ENCODE data around the gene ATP5ME. TPM values are rescaled to one million over a fixed set of nuclear protein-coding genes. Genes with fewer than 3 reads are reported as not detected.
"Not testable (repeated sequence)": the region's sequence is repeated elsewhere in the genome, so short reads cannot be mapped to it uniquely, and the experiment has no call there.

Gene ATP5ME
- total RNA-seq, 1 experiment from 2014 or later = 425 TPM

GRCh38 chr4:706834-707598 lies 32.9 kb upstream of the ATP5ME start:
- H3K9ac ChIP-seq (ENCODE audit: extremely low read depth, insufficient read length, low read length) = no peak overlapping the region
- H3K23me2 ChIP-seq (ENCODE audit: insufficient read length, low read depth, low read length, poor library complexity, severe bottlenecking) = no peaks in the 10 kb centered on the region

GRCh38 chr4:706083-706633 lies 32.1 kb upstream of the ATP5ME start:
- not testable (repeated sequence) for H2AK5ac ChIP-seq (ENCODE audit: insufficient read length, low read length); H3K9me3 Mint-ChIP-seq; DNase-seq; H2BK15ac ChIP-seq (ENCODE audit: low read depth, low read length); H2BK5ac ChIP-seq (ENCODE audit: insufficient read length, low read length); H3K23ac ChIP-seq (ENCODE audit: insufficient read length, low read depth, low read length); H2BK12ac ChIP-seq (ENCODE audit: insufficient read length, low read depth, low read length); H3K4me1 Mint-ChIP-seq; H3T11ph ChIP-seq (ENCODE audit: low read length); H4K91ac ChIP-seq (ENCODE audit: insufficient read length, low read depth, low read length); H4K8ac ChIP-seq (replicated peaks; ENCODE audit: insufficient read length, low read depth, low read length); H3K27me3 ChIP-seq (ENCODE audit: insufficient read depth, low read length); H4K20me1 ChIP-seq (ENCODE audit: control insufficient read depth, insufficient read depth, insufficient read length); H3K56ac ChIP-seq (ENCODE audit: insufficient read length, low read depth, low read length); H3K23me2 ChIP-seq (ENCODE audit: insufficient read length, low read depth, low read length, poor library complexity, severe bottlenecking); H3K4ac ChIP-seq (ENCODE audit: low read depth, low read length); H3K9me3 ChIP-seq (ENCODE audit: control insufficient read depth, low read depth, low read length); H2BK120ac ChIP-seq (ENCODE audit: low read depth, low read length, poor library complexity, severe bottlenecking); H3K27ac Mint-ChIP-seq; H2BK20ac ChIP-seq (ENCODE audit: low read depth, low read length, poor library complexity, severe bottlenecking); H3K79me1 ChIP-seq (ENCODE audit: insufficient read depth, low read depth, low read length, poor library complexity, severe bottlenecking); H3K27ac ChIP-seq (ENCODE audit: insufficient read length, low read depth, low read length); H2AFZ ChIP-seq (ENCODE audit: low read length); H3K4me1 ChIP-seq (ENCODE audit: insufficient read depth, low read length); H4K5ac ChIP-seq (ENCODE audit: insufficient read length, low read depth, low read length)
- Histone ChIP-seq H3K14ac (ENCODE audit: insufficient read depth, low read length) (peak overlapping the region; percentile 91), H3K79me2 (ENCODE audit: insufficient read depth, low read length) (peaks cover 21% of the 10 kb centered on the region; the same call in 1 of the 2 replicates), H3K9ac (ENCODE audit: extremely low read depth, insufficient read length, low read length) (peak overlapping the region; percentile 87), H3K4me2 (ENCODE audit: insufficient read depth, insufficient read length, low read length) (peak overlapping the region; percentile 58), H3K18ac (ENCODE audit: insufficient read length, low read depth, low read length) (peak overlapping the region; percentile 56)
- H3K36me3 Mint-ChIP-seq (ENCODE audit: insufficient read depth in 1 of 3, low read depth in 3 of 3) = peaks cover 22 to 28% (median 25%) of the 10 kb centered on the region in 3 experiments; a peak in 6 of 7 replicates
- H3K27me3 Mint-ChIP-seq (ENCODE audit: low read depth) = peaks cover 22% of the 10 kb centered on the region
- peak overlapping the region; percentile 53 to 75 for H3K4me3 Mint-ChIP-seq
- no CpG with 5 or more reads among the region's 21 CpGs for WGBS (ENCODE audit: extremely low coverage, insufficient read length, low lambda C conversion rate)

More at GRCh38 chr4:706834-707598, 32.9 kb upstream of the ATP5ME start:
- H2AK5ac ChIP-seq (ENCODE audit: insufficient read length, low read length) = no peak overlapping the region
- no peak for TF ChIP-seq CTCF (conservative IDR thresholded peaks at IDR 0.05)
- no peaks in the 10 kb centered on the region; the same call in 1 of the 2 replicates for H3K27me3 ChIP-seq (ENCODE audit: insufficient read depth, low read length)
- no peak overlapping the region for H3K4ac ChIP-seq (ENCODE audit: low read depth, low read length)
- peaks cover 4% of the 10 kb centered on the region for H4K20me1 ChIP-seq (ENCODE audit: control insufficient read depth, insufficient read depth, insufficient read length)
- no peaks in the 10 kb centered on the region for H3K4me1 ChIP-seq (ENCODE audit: insufficient read depth, low read length)
- H3K14ac ChIP-seq (ENCODE audit: insufficient read depth, low read length) = 0 out of 2 replicates have a peak overlapping the region, but pooled peaks have one; percentile 42
- peak overlapping the region; percentile 19 for H3K4me2 ChIP-seq (ENCODE audit: insufficient read depth, insufficient read length, low read length)
- no peak for DNase-seq
- no peaks in the 10 kb centered on the region for H3K9me3 ChIP-seq (ENCODE audit: control insufficient read depth, low read depth, low read length)
- no peak overlapping the region for H3K18ac ChIP-seq (ENCODE audit: insufficient read length, low read depth, low read length)
- H4K91ac ChIP-seq (ENCODE audit: insufficient read length, low read depth, low read length) = no peak overlapping the region
- no peak overlapping the region for H4K5ac ChIP-seq (ENCODE audit: insufficient read length, low read depth, low read length)
- H2BK120ac ChIP-seq (ENCODE audit: low read depth, low read length, poor library complexity, severe bottlenecking) = no peak overlapping the region
- H2BK5ac ChIP-seq (ENCODE audit: insufficient read length, low read length) = no peak overlapping the region
- peaks cover 3 to 5% of the 10 kb centered on the region in 2 experiments; a peak in 3 of 4 replicates for H3K4me1 Mint-ChIP-seq
- no peak overlapping the region for H2BK15ac ChIP-seq (ENCODE audit: low read depth, low read length)
- peaks cover 22 to 28% (median 26%) of the 10 kb centered on the region in 3 experiments; a peak in 6 of 7 replicates for H3K36me3 Mint-ChIP-seq (ENCODE audit: insufficient read depth in 1 of 3, low read depth in 3 of 3)
- no peak overlapping the region for H3K27ac ChIP-seq (ENCODE audit: insufficient read length, low read depth, low read length)
- no peak overlapping the region for H2AFZ ChIP-seq (ENCODE audit: low read length)
- no peak overlapping the region for H2BK20ac ChIP-seq (ENCODE audit: low read depth, low read length, poor library complexity, severe bottlenecking)
- no peak overlapping the region for H3K27ac Mint-ChIP-seq
- no peak overlapping the region for H2BK12ac ChIP-seq (ENCODE audit: insufficient read length, low read depth, low read length)
- peaks cover 20% of the 10 kb centered on the region for H3K27me3 Mint-ChIP-seq (ENCODE audit: low read depth)
- peaks cover 0 to 4% of the 10 kb centered on the region in 2 experiments; a peak in 2 of 5 replicates for H3K9me3 Mint-ChIP-seq
- H3K56ac ChIP-seq (ENCODE audit: insufficient read length, low read depth, low read length) = no peak overlapping the region
- H3K4me3 Mint-ChIP-seq = peak overlapping the region; percentile 39 to 55; a peak in 4 of 5 replicates
- H4K8ac ChIP-seq (replicated peaks; ENCODE audit: insufficient read length, low read depth, low read length) = no peak overlapping the region
- no peak overlapping the region for H3K23ac ChIP-seq (ENCODE audit: insufficient read length, low read depth, low read length)
- peaks cover 8% of the 10 kb centered on the region for H3K79me1 ChIP-seq (ENCODE audit: insufficient read depth, low read depth, low read length, poor library complexity, severe bottlenecking)
- no peak overlapping the region for H3T11ph ChIP-seq (ENCODE audit: low read length)
- WGBS (ENCODE audit: extremely low coverage, insufficient read length, low lambda C conversion rate) = no CpG with 5 or more reads among the region's 21 CpGs
- peaks cover 22% of the 10 kb centered on the region; the same call in 1 of the 2 replicates for H3K79me2 ChIP-seq (ENCODE audit: insufficient read depth, low read length)

All from H9 (cell line).